H9 (cell line): ENCODE data around the gene HAND2. TPM values are rescaled to one million over a fixed set of nuclear protein-coding genes. Genes with fewer than 3 reads are reported as not detected.

Experiments used
- DNase-seq: peaks from one replicate; pipeline ENCODE4 v3.0.0-alpha.2; 2017
- H2AFZ ChIP-seq: one replicate; pipeline ENCODE4 v1.6.1; 2013; ENCODE audit warnings: mild to moderate bottlenecking, low read length, control low read depth, moderate library complexity
- H2AK5ac ChIP-seq: 2 replicates; pipeline ENCODE4 v1.6.1; 2013; ENCODE audit warnings: low read length, control low read depth, mixed read lengths; ENCODE audit not compliant: insufficient read length
- H2BK120ac ChIP-seq: one replicate; pipeline ENCODE4 v1.6.1; 2013; ENCODE audit warnings: low read depth, mild to moderate bottlenecking, low read length, control low read depth, inconsistent platforms; ENCODE audit not compliant: poor library complexity, severe bottlenecking
- H2BK12ac ChIP-seq: 2 replicates; pipeline ENCODE4 v1.6.1; 2013; ENCODE audit warnings: low read length, control low read depth, mixed read lengths, low read depth; ENCODE audit not compliant: insufficient read length
- H2BK15ac ChIP-seq: 2 replicates; pipeline ENCODE4 v1.6.1; 2013; ENCODE audit warnings: low read depth, low read length, control low read depth
- H2BK20ac ChIP-seq: one replicate; pipeline ENCODE4 v1.6.1; 2013; ENCODE audit warnings: low read depth, mild to moderate bottlenecking, low read length, control low read depth, inconsistent platforms; ENCODE audit not compliant: poor library complexity, severe bottlenecking
- H2BK5ac ChIP-seq: 2 replicates; pipeline ENCODE4 v1.6.1; 2013; ENCODE audit warnings: low read length, control low read depth, mixed read lengths; ENCODE audit not compliant: insufficient read length
- H3K14ac ChIP-seq: 2 replicates; pipeline ENCODE4 v1.6.1; 2013; ENCODE audit warnings: low read length, control low read depth; ENCODE audit not compliant: insufficient read depth
- H3K18ac ChIP-seq: 2 replicates; pipeline ENCODE4 v1.6.1; 2013; ENCODE audit warnings: low read depth, mild to moderate bottlenecking, mixed read lengths, low read length, control low read depth; ENCODE audit not compliant: insufficient read length
- H3K23ac ChIP-seq: 2 replicates; pipeline ENCODE4 v1.6.1; 2013; ENCODE audit warnings: low read length, control low read depth, mixed read lengths, low read depth; ENCODE audit not compliant: insufficient read length
- H3K23me2 ChIP-seq: 2 replicates; pipeline ENCODE4 v1.6.1; 2013; ENCODE audit warnings: low read depth, mild to moderate bottlenecking, mixed read lengths, low read length, control low read depth; ENCODE audit not compliant: insufficient read length, poor library complexity, severe bottlenecking
- H3K27ac ChIP-seq: 2 replicates; pipeline ENCODE4 v1.5.1; 2013; ENCODE audit warnings: low read length, control low read depth, mixed read lengths, low read depth; ENCODE audit not compliant: insufficient read length
- H3K27me3 ChIP-seq: 2 replicates; pipeline ENCODE4 v1.6.1; 2013; ENCODE audit warnings: low read length, control low read depth, inconsistent platforms; ENCODE audit not compliant: insufficient read depth
- H3K4ac ChIP-seq: 2 replicates; pipeline ENCODE4 v1.6.1; 2013; ENCODE audit warnings: low read depth, mild to moderate bottlenecking, control low read depth, inconsistent platforms, low read length, moderate library complexity
- H3K4me1 ChIP-seq: 2 replicates; pipeline ENCODE4 v1.6.1; 2013; ENCODE audit warnings: low read length, control low read depth, inconsistent platforms; ENCODE audit not compliant: insufficient read depth
- H3K4me2 ChIP-seq: 2 replicates; pipeline ENCODE4 v1.6.1; 2013; ENCODE audit warnings: low read length, control low read depth, mixed read lengths; ENCODE audit not compliant: insufficient read length, insufficient read depth
- H3K56ac ChIP-seq: 2 replicates; pipeline ENCODE4 v1.6.1; 2013; ENCODE audit warnings: low read depth, mild to moderate bottlenecking, mixed read lengths, low read length, control low read depth; ENCODE audit not compliant: insufficient read length
- H3K79me1 ChIP-seq: 2 replicates; pipeline ENCODE4 v1.6.1; 2013; ENCODE audit warnings: low read depth, mild to moderate bottlenecking, moderate library complexity, low read length, control low read depth, inconsistent platforms; ENCODE audit not compliant: insufficient read depth, poor library complexity, severe bottlenecking
- H3K79me2 ChIP-seq: 2 replicates; pipeline ENCODE4 v1.6.1; 2013; ENCODE audit warnings: low read length, control low read depth, inconsistent platforms; ENCODE audit not compliant: insufficient read depth
- H3K9ac ChIP-seq: 2 replicates; pipeline ENCODE4 v1.6.1; 2013; ENCODE audit warnings: low read length, control low read depth, mixed read lengths; ENCODE audit not compliant: insufficient read length; ENCODE audit errors: extremely low read depth
- H3K9me3 ChIP-seq: one replicate; pipeline ENCODE4 v1.6.1; 2013; ENCODE audit warnings: low read depth, low read length, inconsistent platforms; ENCODE audit not compliant: control insufficient read depth
- H3T11ph ChIP-seq: one replicate; pipeline ENCODE4 v1.6.1; 2013; ENCODE audit warnings: mild to moderate bottlenecking, low read length, control low read depth, inconsistent platforms
- H4K20me1 ChIP-seq: one replicate; pipeline ENCODE4 v1.6.1; 2013; ENCODE audit not compliant: control insufficient read depth, insufficient read length, insufficient read depth
- H4K5ac ChIP-seq: 2 replicates; pipeline ENCODE4 v1.6.1; 2013; ENCODE audit warnings: low read depth, mild to moderate bottlenecking, mixed read lengths, low read length, control low read depth; ENCODE audit not compliant: insufficient read length
- H4K8ac ChIP-seq: replicated peaks from 2 replicates; pipeline ENCODE4 v1.6.1; 2013; ENCODE audit warnings: low read length, control low read depth, mixed read lengths, low read depth; ENCODE audit not compliant: insufficient read length
- H4K91ac ChIP-seq: 2 replicates; pipeline ENCODE4 v1.6.1; 2013; ENCODE audit warnings: low read depth, mild to moderate bottlenecking, moderate library complexity, mixed read lengths, low read length, control low read depth; ENCODE audit not compliant: insufficient read length
- H3K27ac Mint-ChIP-seq, 3 experiments: 2 replicates in 2 of 3; 3 replicates in 1 of 3; pipeline ENCODE4 v1.8.0; 2020 to 2021; ENCODE audit warnings: mixed read lengths in 3 of 3, mild to moderate bottlenecking in 1 of 3, moderate library complexity in 1 of 3
- H3K27me3 Mint-ChIP-seq: 2 replicates; pipeline ENCODE4 v1.8.0; 2021; ENCODE audit warnings: low read depth, mild to moderate bottlenecking, moderate library complexity, mixed read lengths
- H3K36me3 Mint-ChIP-seq, 3 experiments: 2 replicates in 2 of 3; 3 replicates in 1 of 3; pipeline ENCODE4 v1.8.0; 2020 to 2021; ENCODE audit warnings: low read depth in 3 of 3, mixed read lengths in 3 of 3; ENCODE audit not compliant: insufficient read depth in 1 of 3
- H3K4me1 Mint-ChIP-seq, 2 experiments: 2 replicates each; pipeline ENCODE4 v1.8.0; 2020; ENCODE audit warnings: mixed read lengths in 2 of 2
- H3K4me3 Mint-ChIP-seq, 2 experiments: 2 replicates in 1 of 2; 3 replicates in 1 of 2; pipeline ENCODE4 v1.8.0; 2020 to 2021; ENCODE audit warnings: mild to moderate bottlenecking in 2 of 2, mixed read lengths in 2 of 2, moderate library complexity in 1 of 2
- H3K9me3 Mint-ChIP-seq, 2 experiments: 2 replicates in 1 of 2; 3 replicates in 1 of 2; pipeline ENCODE4 v1.8.0; 2020; ENCODE audit warnings: mild to moderate bottlenecking in 2 of 2, mixed read lengths in 2 of 2, moderate library complexity in 1 of 2
- WGBS: extraction: QIAGEN DNeasy Blood & Tissue Kit; methylation state at CpG from one replicate; pipeline ENCODE4 v1.1.7; 2013; ENCODE audit warnings: missing lambda C conversion rate, low lambda C conversion rate, mixed read lengths; ENCODE audit not compliant: insufficient read length; ENCODE audit errors: extremely low coverage; 5-methylcytosine and 5-hydroxymethylcytosine counted together
- total RNA-seq: library from RNA; stranded (reverse); gene quantifications from 2 replicates; pipeline ENCODE4 v1.2.1, GENCODE V29; 2021
- TF ChIP-seq, protein P1 (sequence below): fragments of 200-600 bp; sonication (generic); conservative IDR thresholded peaks from 3 replicates; pipeline ENCODE4 v1.8.0; 2021; ENCODE audit warnings: antibody characterized with exemption, mild to moderate bottlenecking

The HAND2 gene
- total RNA-seq, 1 experiment from 2014 or later: not detected

- no peak overlapping the region for H3K4ac ChIP-seq
- H2BK5ac ChIP-seq: no peak overlapping the region
- Mint-ChIP-seq H3K36me3 (no peaks in the 10 kb centered on the region; a peak in 1 of 7 replicates), H3K4me3 (no peak overlapping the region; a peak in 1 of 5 replicates), H3K4me1 (peaks cover 6 to 24% of the 10 kb centered on the region in 2 experiments), H3K27ac (no peak overlapping the region), H3K27me3 (peaks cover 100% of the 10 kb centered on the region), H3K9me3 (peaks cover 0 to 3% of the 10 kb centered on the region in 2 experiments; a peak in 2 of 5 replicates)
- H3K9me3 ChIP-seq: no peaks in the 10 kb centered on the region
- no peak overlapping the region for H4K5ac ChIP-seq
- no peak overlapping the region for H3K14ac ChIP-seq
- H2AFZ ChIP-seq: no peak overlapping the region
- H3K79me1 ChIP-seq: no peaks in the 10 kb centered on the region
- no peaks in the 10 kb centered on the region for H3K79me2 ChIP-seq
- H2BK120ac ChIP-seq: no peak overlapping the region
- H2AK5ac ChIP-seq: no peak overlapping the region
- no peak overlapping the region for H4K8ac ChIP-seq
- H3K18ac ChIP-seq: no peak overlapping the region
- no peak overlapping the region for H3K4me2 ChIP-seq
- no peaks in the 10 kb centered on the region for H3K4me1 ChIP-seq
- no peak overlapping the region for H4K91ac ChIP-seq
- peaks cover 98% of the 10 kb centered on the region for H3K27me3 ChIP-seq
- no peak overlapping the region for H2BK15ac ChIP-seq
- no peak for DNase-seq
- H3K9ac ChIP-seq: no peak overlapping the region
- H2BK12ac ChIP-seq: no peak overlapping the region
- H3K23ac ChIP-seq: no peak overlapping the region
- WGBS: no CpG with 5 or more reads among the region's 9 CpGs
- H4K20me1 ChIP-seq: no peaks in the 10 kb centered on the region
- no peak overlapping the region for H3K27ac ChIP-seq
- TF ChIP-seq, protein P1, sequence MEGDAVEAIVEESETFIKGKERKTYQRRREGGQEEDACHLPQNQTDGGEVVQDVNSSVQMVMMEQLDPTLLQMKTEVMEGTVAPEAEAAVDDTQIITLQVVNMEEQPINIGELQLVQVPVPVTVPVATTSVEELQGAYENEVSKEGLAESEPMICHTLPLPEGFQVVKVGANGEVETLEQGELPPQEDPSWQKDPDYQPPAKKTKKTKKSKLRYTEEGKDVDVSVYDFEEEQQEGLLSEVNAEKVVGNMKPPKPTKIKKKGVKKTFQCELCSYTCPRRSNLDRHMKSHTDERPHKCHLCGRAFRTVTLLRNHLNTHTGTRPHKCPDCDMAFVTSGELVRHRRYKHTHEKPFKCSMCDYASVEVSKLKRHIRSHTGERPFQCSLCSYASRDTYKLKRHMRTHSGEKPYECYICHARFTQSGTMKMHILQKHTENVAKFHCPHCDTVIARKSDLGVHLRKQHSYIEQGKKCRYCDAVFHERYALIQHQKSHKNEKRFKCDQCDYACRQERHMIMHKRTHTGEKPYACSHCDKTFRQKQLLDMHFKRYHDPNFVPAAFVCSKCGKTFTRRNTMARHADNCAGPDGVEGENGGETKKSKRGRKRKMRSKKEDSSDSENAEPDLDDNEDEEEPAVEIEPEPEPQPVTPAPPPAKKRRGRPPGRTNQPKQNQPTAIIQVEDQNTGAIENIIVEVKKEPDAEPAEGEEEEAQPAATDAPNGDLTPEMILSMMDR: no peak
- no peak overlapping the region for H3K56ac ChIP-seq
- H3K23me2 ChIP-seq: peaks cover 8% of the 10 kb centered on the region
- no peak overlapping the region for H2BK20ac ChIP-seq
- no peak overlapping the region for H3T11ph ChIP-seq
Observed at GRCh38 chr4:173535165-173535902, 5.3 kb upstream of the HAND2 start.
